ENCODE data around the gene DNAJC3. TPM values are rescaled to one million over a fixed set of nuclear protein-coding genes. Genes with fewer than 3 reads are reported as not detected.

The DNAJC3 gene
- total RNA-seq, 1 donor from 2014 or later = 17.4 TPM

GRCh38 chr13:95671597-95671996, 5.3 kb upstream of the DNAJC3 start:
- no peaks in the 10 kb centered on the region for H3K27me3 Mint-ChIP-seq
- H3K4me3 Mint-ChIP-seq = no peak overlapping the region
- ChIA-PET CTCF (interaction anchor here (1.1 kb wide), 1 partner anchor 11 kb away, joined by 4 read pairs; no protein-coding TSS in a partner anchor), POLR2A (no interaction called here)
- ATAC-seq (ENCODE audit: low read depth) = no peak
- peaks cover 33% of the 10 kb centered on the region for H3K9me3 Mint-ChIP-seq
- peaks cover 15% of the 10 kb centered on the region for H3K4me1 Mint-ChIP-seq
- H3K27ac Mint-ChIP-seq = no peak overlapping the region
- TF ChIP-seq CTCF (IDR thresholded peaks at IDR 0.05) = no peak
- peaks cover 9% of the 10 kb centered on the region for H3K36me3 Mint-ChIP-seq (ENCODE audit: low read depth)
- intact Hi-C loops (cut with micrococcal nuclease) = no loop called here
- no peak for DNase-seq

- Mint-ChIP-seq H3K36me3 (ENCODE audit: low read depth) (peaks cover 16% of the 10 kb centered on the region), H3K4me1 (peaks cover 48% of the 10 kb centered on the region), H3K9me3 (peaks cover 4% of the 10 kb centered on the region), H3K4me3 (peak overlapping the region; percentile 96), H3K27me3 (no peaks in the 10 kb centered on the region), H3K27ac (peak overlapping the region; percentile 92)
- TF ChIP-seq CTCF (IDR thresholded peaks at IDR 0.05) = no peak
- no peak for DNase-seq
- ATAC-seq (ENCODE audit: low read depth) = peak; percentile 1
- ChIA-PET CTCF (no interaction called here), POLR2A (interaction anchor here (0.6 to 1.3 kb wide), 6 partner anchors 12 to 1757 kb away, joined by 3 to 11 read pairs (median 5); partner anchors contain the start of genes RAP2A and TGDS)
- intact Hi-C loops (cut with micrococcal nuclease) = loop anchor here (2.0 to 5.0 kb wide), 8 partner anchors 31 to 1127 kb away; partner anchors contain the start of genes ABCC4 and TGDS
These were observed 706 bp upstream of the DNAJC3 start for GRCh38 chr13:95676105-95676761.

DNA sequence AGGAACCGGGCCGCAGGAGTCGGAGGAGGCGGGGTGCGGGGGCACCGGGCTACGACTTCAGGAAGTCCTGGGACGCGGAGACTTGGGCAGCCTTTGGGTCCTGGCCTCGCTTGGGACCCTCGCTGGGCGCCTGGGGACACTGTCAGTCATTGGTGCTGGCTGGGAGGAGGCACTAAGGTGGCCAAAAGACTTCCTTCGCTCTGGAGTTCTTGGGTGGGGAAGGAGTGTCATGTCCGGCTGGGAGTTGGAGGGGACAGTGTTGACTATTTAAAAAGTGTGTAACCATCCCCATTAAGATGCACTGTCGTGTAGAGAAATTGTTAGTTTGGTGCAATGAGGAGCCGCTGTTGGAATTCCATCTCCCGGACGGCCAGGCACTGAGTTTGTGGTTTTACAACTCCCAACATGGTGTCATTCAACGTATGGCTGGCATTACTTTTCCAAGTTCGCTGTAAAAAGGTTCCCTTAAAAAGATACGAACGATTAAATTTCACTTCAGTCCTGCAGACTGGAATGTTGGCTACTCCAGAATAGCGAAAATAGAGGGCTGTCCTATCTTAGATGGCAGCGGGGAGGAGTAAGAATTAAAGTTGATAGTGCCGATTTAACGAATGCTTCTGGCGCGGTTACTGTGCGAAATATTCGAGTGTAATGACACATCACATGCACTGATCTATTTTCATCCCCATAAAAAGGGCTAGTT, 776 bp downstream of the DNAJC3 start:
- intact Hi-C loops (cut with micrococcal nuclease) = loop anchor here (2.0 to 5.0 kb wide), 8 partner anchors 29 to 1129 kb away; partner anchors contain the start of genes ABCC4 and TGDS
- H3K27ac Mint-ChIP-seq = peak overlapping the region; percentile 67
- no peaks in the 10 kb centered on the region for H3K27me3 Mint-ChIP-seq
- H3K4me3 Mint-ChIP-seq = peak overlapping the region; percentile 96
- H3K9me3 Mint-ChIP-seq = peaks cover 3% of the 10 kb centered on the region
- ChIA-PET CTCF (no interaction called here), POLR2A (interaction anchor here (1.0 to 1.1 kb wide), 2 partner anchors 10 to 1082 kb away, joined by 4 to 6 read pairs; partner anchors contain the start of gene TGDS)
- no peak for TF ChIP-seq CTCF (IDR thresholded peaks at IDR 0.05)
- DNase-seq = no peak
- ATAC-seq (ENCODE audit: low read depth) = no peak
- peaks cover 56% of the 10 kb centered on the region for H3K4me1 Mint-ChIP-seq
- H3K36me3 Mint-ChIP-seq (ENCODE audit: low read depth) = peaks cover 21% of the 10 kb centered on the region

DNA sequence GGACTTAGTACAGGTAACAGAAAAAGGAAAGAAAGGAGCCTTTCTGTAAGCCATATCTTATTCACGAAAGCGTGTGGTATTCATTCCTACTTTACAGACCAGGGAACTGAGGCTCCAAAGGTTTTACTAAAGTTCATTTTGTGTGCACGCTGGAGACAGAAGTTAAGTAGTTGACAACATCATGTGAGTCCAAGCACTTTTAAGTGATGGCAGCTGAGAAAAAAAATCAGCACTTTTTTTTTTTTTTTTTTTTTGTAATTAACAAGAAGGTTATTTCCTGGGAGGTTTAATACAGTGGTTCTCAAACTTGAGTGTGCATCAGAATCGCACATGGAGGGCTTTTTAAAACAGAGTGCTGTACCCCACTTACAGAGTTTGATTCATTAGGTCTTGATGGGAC, 2.0 kb downstream of the DNAJC3 start:
- Mint-ChIP-seq H3K27ac (no peak overlapping the region), H3K36me3 (ENCODE audit: low read depth) (peaks cover 21% of the 10 kb centered on the region), H3K9me3 (no peaks in the 10 kb centered on the region), H3K4me3 (peak overlapping the region; percentile 96), H3K27me3 (no peaks in the 10 kb centered on the region), H3K4me1 (peaks cover 56% of the 10 kb centered on the region)
- POLR2A ChIA-PET = no interaction called here
- ATAC-seq (ENCODE audit: low read depth) = no peak
- intact Hi-C loops (cut with micrococcal nuclease) = loop anchor here (5.0 kb wide), 4 partner anchors 98 to 397 kb away; partner anchors contain the start of gene ABCC4
- CTCF ChIA-PET = no interaction called here
- no peak for TF ChIP-seq CTCF (IDR thresholded peaks at IDR 0.05)
- no peak for DNase-seq

- peaks cover 22% of the 10 kb centered on the region for H3K36me3 Mint-ChIP-seq (ENCODE audit: low read depth)
- ChIA-PET CTCF (no interaction called here), POLR2A (no interaction called here)
- peaks cover 61% of the 10 kb centered on the region for H3K4me1 Mint-ChIP-seq
- no peaks in the 10 kb centered on the region for H3K9me3 Mint-ChIP-seq
- no peak overlapping the region for H3K27ac Mint-ChIP-seq
- H3K4me3 Mint-ChIP-seq = no peak overlapping the region
- no peaks in the 10 kb centered on the region for H3K27me3 Mint-ChIP-seq
- DNase-seq (no peak), ATAC-seq (ENCODE audit: low read depth) (no peak)
- no peak for TF ChIP-seq CTCF (IDR thresholded peaks at IDR 0.05)
- intact Hi-C loops (cut with micrococcal nuclease) = loop anchor here (5.0 kb wide), 4 partner anchors 98 to 397 kb away; partner anchors contain the start of gene ABCC4
These were observed 2.8 kb downstream of the DNAJC3 start for GRCh38 chr13:95679722-95680121.
